Jurkat, Clone E6-1 (cell line): ENCODE results near the gene LILRB2.
"Not testable (repeated sequence)": the region's sequence is repeated elsewhere in the genome, so short reads cannot be mapped to it uniquely, and the experiment has no call there.

Source experiments
- DNase-seq: peaks from one replicate; pipeline ENCODE4 v3.0.0-alpha.2; 2011; ENCODE audit warnings: low read depth, low spot score
- H3K4me3 ChIP-seq: 2 replicates; pipeline ENCODE4 v1.5.1; 2011; ENCODE audit warnings: mild to moderate bottlenecking, low read length, control low read depth, moderate library complexity

LILRB2 gene

DNA sequence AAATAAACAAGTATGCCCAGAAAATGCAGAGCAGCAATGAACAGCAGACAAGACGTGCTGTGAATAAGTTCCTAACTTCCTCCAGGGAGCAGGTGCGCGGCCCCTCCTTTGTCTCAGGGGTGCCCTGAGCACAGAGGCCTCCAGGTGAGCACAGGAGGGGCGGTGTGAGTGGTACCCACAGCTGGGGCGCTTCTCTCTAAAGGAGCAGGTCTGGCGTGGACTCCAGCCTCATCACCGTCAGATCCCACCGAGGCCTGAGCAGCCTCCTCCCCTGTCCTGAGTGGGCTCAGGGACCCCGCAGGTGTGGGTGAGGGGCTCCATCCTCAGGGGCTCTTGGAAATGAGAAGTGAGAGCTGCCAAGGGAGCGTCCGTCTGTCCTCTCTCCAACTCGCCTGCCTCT lies 28.9 kb upstream of the LILRB2 start:
- no peak overlapping the region for H3K4me3 ChIP-seq
- DNase-seq, result no peak

- no peak for DNase-seq
- H3K4me3 ChIP-seq, result no peak overlapping the region
These were observed 26.6 kb upstream of the LILRB2 start for GRCh38 chr19:54307389-54308020.

DNA sequence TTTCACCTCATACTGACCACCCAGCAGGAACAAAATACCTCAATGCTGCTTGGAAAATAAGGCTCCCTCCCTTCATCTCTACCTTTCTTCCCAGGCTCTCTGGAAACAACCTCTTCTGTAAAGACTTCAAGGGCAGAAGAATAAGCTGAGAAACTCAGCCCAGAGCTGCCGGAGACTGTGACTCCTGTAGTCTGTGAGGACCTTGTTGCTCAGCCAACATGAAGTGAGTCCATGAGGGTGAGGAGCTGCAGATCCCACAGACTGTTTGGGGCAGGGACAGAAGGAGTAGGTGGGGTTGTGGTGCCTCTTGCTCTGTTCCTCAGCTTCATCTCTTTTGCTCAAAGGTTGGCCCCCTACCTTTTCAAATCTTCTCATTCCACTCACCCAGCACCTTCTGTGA lies 24.2 kb upstream of the LILRB2 start:
- no peak for DNase-seq
- no peak overlapping the region for H3K4me3 ChIP-seq

DNA sequence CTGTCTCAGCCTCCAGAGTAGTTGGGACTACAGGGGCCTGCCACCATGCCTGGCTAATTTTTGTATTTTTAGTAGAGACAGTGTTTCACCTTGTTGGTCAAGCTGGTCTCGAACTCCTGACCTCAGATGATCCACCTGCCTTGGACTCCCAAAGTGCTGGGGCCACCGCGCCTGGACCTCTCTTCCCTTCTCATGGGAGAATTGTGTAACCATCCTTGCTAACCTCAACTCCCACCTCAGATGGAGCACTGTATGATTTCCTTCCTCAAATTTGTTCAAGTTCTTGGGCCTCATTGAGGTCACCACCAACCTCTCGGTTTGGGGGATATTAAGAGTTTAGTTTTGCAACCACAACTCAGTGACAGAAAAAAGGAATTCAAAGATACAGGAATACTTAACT lies 21.3 kb upstream of the LILRB2 start:
- DNase-seq, result no peak

DNA sequence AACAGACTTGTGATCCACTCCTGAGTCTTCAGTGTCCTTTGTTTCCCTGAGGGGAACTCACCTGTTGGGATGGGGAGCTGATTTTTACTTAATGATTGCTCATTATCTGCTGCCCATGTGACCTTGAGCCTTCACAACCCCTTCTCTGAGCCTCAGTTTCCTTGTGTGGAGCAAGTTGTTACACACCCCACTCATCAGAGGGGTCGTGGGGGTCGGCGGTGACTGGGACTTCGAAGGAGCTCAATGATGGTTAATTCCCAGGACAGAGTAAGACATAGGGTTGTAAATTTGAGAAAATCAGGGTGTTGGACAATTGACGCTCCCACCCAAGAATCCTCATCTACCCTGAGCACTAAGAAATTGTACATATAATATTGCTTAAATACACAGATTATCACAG lies 18.6 kb upstream of the LILRB2 start:
- no peak overlapping the region for H3K4me3 ChIP-seq
- DNase-seq, result no peak

More for the DNA sequence above, 21.3 kb upstream of the LILRB2 start:
- no peak overlapping the region for H3K4me3 ChIP-seq

- H3K4me3 ChIP-seq, result no peak overlapping the region
- no peak for DNase-seq
These were observed 18.2 kb upstream of the LILRB2 start for GRCh38 chr19:54299126-54299498.

DNA sequence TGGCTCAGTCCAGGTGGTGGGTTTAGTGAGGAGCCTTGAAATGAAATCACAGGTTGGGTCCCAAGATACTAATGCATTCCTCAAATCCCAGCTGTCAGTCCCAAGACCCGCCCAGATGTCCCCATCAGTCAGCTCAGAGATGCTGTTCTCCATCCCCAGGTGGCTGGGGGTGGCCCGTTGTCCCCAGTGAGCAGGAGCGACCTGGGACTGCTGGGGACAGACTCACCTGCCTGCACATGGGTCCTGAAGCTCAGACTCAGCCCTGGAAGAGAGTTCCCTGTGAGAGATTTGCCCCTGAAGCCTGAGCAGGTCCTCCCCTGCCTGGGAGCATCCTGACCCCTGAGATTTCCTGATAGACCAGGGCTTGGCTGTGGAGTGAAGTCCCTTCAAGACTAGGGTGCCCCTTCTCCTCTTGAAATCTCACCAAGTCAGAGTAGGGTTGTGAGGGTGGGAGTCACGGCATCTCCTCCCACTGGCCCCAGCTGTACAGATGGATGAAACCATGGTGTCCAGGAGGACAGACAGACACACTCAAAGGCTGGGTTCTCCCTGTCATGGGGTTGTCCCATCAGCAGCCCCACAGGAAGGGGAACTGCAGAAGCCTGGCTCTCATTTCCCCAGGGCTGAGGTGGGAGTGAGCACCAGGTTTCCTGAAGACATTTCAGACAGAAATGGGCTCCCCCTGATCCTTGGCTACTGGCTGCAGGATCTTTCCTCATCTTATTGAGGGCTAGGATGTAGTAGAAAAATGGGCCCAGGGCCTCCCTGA lies 17.6 kb upstream of the LILRB2 start:
- no peak overlapping the region for H3K4me3 ChIP-seq

DNA sequence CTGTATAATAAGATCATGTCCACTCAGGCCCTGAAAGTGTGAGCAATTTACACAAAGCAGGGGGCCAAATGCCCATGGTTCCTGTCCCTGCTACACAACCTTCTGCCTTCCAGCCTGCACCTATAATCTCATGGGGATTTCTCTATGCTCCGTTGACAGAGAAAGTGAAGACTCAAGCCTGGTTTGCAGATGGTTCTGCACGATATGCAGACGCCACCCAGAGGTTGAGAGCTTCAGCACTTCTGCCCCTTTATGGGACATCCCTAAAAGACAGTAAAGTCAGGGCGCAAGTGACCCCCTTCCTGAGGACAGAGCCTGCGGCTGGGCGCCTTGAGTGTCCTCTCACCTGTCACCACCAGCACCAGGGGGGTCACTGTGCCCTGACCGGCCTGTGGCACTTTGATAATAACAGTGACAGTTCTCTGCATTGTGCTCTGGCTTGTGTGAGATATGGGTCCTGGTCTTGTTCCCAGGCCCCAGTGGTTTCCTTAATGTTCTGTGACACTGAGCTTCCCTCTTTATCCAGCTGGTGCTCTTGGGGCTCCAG lies 16.9 kb upstream of the LILRB2 start:
- no peak for DNase-seq

More for the DNA sequence above, 17.6 kb upstream of the LILRB2 start:
- no peak for DNase-seq

GRCh38 chr19:54294539-54294938 lies 13.6 kb upstream of the LILRB2 start:
- H3K4me3 ChIP-seq, result no peak overlapping the region
- no peak for DNase-seq

More for the DNA sequence above, 16.9 kb upstream of the LILRB2 start:
- no peak overlapping the region for H3K4me3 ChIP-seq

DNA sequence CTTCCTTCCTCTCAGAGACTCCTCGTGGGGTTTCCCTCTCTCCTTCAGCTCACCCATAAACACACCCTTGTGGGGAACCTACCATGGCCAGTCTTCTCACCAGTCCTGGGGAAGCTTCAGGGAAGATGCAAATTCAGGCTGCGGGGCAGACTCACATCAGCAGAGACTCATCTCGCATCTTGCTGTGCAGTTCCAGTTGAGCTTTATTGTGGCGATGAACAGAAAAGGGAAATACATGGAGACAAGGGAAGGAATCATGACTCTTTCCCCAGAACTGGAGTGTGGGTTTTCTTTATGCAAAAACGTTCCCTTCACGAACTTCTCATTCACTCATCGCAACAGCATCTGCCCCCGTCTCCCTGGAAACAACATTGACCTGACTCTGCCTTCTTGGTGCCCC lies 8.2 kb upstream of the LILRB2 start:
- not testable (repeated sequence) for DNase-seq, H3K4me3 ChIP-seq

DNA sequence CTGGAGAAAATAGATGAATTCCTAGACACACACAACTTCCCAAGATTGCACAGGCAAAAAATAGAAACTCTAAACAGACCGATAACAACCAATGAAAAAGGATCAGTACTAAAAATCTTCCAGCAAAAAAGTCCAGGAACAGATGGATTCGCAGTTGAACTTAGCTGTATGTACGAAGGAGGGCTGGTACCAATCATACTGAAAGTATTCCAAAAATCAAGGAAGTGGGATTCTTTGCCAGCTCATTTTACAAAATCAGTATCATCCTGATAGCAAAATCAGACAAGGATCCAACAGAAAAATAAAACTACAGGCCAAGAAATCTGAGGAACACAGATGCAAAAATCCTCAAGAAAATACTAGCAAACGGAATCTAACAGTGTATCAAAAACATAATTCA lies 6.5 kb upstream of the LILRB2 start:
- H3K4me3 ChIP-seq, result no peak overlapping the region
- no peak for DNase-seq

GRCh38 chr19:54286283-54286682 lies 5.4 kb upstream of the LILRB2 start:
- not testable (repeated sequence) for DNase-seq

DNA sequence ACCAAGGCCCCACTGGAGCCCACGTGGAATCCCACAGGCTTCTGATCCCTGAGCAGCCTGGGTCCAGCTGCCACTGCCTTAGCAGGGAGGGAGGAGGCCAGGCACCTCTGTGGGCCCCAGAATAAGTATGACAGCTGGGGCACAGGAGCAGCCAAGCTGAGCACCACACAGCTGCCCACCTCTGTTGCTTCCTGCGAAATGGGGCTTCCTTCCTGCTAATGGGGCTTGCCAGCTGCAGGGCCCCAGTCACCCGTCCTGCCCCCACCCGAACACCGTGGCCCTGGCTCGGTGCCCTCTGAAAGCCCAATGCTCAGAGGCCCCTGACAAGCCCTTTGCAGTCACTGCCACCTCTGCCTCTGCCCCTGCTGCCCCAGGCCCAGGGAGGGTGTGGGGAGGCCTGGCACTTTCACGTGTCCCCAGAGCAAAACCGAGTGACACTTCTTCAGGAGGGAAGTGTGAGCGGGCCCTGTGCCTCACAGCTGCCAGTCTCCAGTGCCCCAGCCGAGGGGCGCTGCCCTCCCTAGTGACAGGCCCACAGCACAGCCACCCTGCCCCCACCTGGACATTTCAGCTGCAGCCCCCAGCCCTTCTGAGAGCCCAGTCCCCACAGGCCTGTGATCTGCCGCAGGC lies 4.6 kb upstream of the LILRB2 start:
- H3K4me3 ChIP-seq, DNase-seq: not testable (repeated sequence)

More at GRCh38 chr19:54286283-54286682, 5.4 kb upstream of the LILRB2 start:
- H3K4me3 ChIP-seq, result not testable (repeated sequence)

DNA sequence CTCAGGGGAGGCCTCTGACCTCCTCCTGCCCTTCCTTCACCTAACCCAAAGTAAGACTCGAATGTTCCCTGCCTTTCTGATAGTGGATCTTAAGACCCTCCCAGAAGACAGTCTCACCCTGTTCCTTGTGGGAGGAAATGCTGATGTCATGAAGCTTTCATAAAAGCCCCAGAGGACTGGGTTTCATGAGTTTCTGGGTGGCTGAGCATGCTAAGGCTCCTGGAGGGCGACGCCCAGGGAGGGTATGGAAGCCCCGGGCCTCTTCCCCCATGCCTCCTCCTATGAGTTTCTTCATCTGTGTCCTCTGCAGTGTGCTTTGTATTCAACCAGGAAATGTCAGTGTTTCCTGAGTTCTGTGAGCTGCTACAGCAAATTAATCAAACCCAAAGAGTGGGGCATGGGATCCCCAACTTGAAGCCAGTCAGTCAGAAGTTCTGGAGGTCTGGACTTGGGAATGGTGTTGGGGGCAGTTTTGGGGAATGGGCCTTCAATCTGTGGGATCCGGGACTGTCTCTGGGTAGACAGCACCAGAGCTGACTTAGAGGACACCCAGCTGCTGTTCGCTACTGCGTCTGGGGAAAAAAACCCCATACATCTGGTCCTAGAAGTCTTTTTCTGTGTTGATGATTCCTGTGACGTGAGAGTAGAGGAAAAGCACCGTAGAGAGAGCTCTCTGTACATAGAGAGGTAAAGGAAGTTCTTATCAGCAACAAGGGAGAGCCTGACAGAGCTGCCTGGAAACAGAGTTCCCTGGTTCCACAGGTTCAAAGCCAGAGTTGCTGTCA lies 2.0 kb upstream of the LILRB2 start:
- H3K4me3 ChIP-seq, result no peak overlapping the region
- DNase-seq, result no peak

- not testable (repeated sequence) for H3K4me3 ChIP-seq, DNase-seq
These were observed 792 bp upstream of the LILRB2 start for GRCh38 chr19:54281729-54282075.

- H3K4me3 ChIP-seq, DNase-seq: not testable (repeated sequence)
These were observed 469 bp downstream of the LILRB2 start for GRCh38 chr19:54280441-54280840.

- H3K4me3 ChIP-seq, DNase-seq: not testable (repeated sequence)
These were observed 885 bp downstream of the LILRB2 start for GRCh38 chr19:54280025-54280424.

DNA sequence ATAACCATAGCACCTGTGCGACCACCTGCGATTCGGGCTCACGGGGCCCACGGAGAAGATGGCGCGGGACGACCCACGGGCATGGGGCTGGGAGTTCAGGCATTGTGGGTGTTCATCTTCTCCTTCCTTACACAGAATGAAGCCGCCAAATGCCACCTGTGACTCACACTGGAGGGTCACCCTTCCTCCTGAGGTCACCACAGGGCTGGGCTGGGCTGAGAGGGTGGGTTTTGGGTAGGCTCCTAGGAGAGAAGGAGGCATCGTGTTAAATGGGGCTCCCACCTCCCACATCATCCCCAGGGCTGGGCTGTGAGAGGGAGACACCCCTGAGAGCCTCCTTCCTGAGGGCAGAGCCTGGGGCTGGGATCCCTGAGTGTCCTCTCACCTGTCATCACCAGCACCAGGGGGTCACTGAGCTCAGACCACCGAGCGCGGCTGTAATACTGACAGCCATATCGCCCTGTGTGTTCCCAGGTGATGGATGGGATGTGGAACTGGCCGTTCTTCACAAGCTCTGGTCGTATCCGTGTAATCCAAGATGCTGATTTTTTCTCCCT lies 1.4 kb downstream of the LILRB2 start:
- no peak overlapping the region for H3K4me3 ChIP-seq
- no peak for DNase-seq

DNA sequence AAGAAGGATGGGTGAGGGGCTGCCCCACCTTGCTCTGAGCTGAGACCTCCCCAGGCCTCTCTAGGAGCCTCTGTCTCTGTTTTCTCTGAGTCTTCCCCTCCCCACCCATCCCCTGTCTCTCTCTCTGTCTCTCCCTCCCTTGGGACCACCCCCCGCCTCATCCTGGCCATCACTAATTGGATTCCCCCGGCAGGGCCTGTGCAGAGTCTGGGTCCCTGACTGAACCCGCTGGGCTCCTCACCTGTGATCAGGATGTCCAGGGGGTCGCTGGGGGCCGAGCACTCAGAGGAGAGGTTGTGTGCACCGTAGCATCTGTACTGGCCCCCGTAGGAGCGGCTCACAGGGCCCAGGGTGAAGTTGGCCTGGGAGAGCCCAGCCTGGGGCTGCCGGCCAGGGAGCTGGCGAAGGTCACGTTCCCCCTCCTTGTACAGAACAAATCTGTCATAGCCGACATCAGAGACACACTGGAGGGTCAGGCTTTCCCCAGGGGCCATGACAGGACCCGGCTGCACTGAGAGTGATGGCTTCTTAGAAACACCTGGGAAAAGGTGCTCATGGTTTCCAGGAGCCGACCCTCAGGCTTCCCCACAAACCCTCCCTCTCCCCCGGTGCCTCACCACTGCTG lies 2.2 kb downstream of the LILRB2 start:
- DNase-seq, result not testable (repeated sequence)

More for the DNA sequence above, 2.2 kb downstream of the LILRB2 start:
- not testable (repeated sequence) for H3K4me3 ChIP-seq
